Measurements from ENCODE around the gene GZMA.
"Not testable (repeated sequence)": the region's sequence is repeated elsewhere in the genome, so short reads cannot be mapped to it uniquely, and the experiment has no call there.

GZMA gene

GRCh38 chr5:55066277-55066676 lies 36.2 kb upstream of the GZMA start:
- DNase-seq (ENCODE audit: low read depth in 2 of 2) = no peak
- no peak for TF ChIP-seq CTCF (IDR thresholded peaks at IDR 0.05; ENCODE audit: low read depth, low read length)

GRCh38 chr5:55070968-55071367 lies 31.5 kb upstream of the GZMA start:
- no peak for TF ChIP-seq CTCF (IDR thresholded peaks at IDR 0.05; ENCODE audit: low read depth, low read length)
- no peak overlapping the region for H3K4me3 ChIP-seq (replicated peaks in 1 of 2; ENCODE audit: low read depth in 2 of 2, low read length in 2 of 2)
- DNase-seq (ENCODE audit: low read depth in 2 of 2) = no peak

More at GRCh38 chr5:55066277-55066676, 36.2 kb upstream of the GZMA start:
- no peak overlapping the region for H3K4me3 ChIP-seq (replicated peaks in 1 of 2; ENCODE audit: low read depth in 2 of 2, low read length in 2 of 2)

- DNase-seq (ENCODE audit: low read depth in 2 of 2) = no peak
- TF ChIP-seq CTCF (IDR thresholded peaks at IDR 0.05; ENCODE audit: low read depth, low read length) = no peak
These were observed 31.0 kb upstream of the GZMA start for GRCh38 chr5:55071413-55071812.

GRCh38 chr5:55072666-55073065 lies 29.8 kb upstream of the GZMA start:
- TF ChIP-seq CTCF (IDR thresholded peaks at IDR 0.05; ENCODE audit: low read depth, low read length) = no peak
- no peak for DNase-seq (ENCODE audit: low read depth in 2 of 2)

More at GRCh38 chr5:55071413-55071812, 31.0 kb upstream of the GZMA start:
- no peak overlapping the region for H3K4me3 ChIP-seq (replicated peaks in 1 of 2; ENCODE audit: low read depth in 2 of 2, low read length in 2 of 2)

GRCh38 chr5:55073211-55073610 lies 29.2 kb upstream of the GZMA start:
- no peak for TF ChIP-seq CTCF (IDR thresholded peaks at IDR 0.05; ENCODE audit: low read depth, low read length)
- no peak for DNase-seq (ENCODE audit: low read depth in 2 of 2)
- H3K4me3 ChIP-seq (replicated peaks in 1 of 2; ENCODE audit: low read depth in 2 of 2, low read length in 2 of 2) = no peak overlapping the region

More at GRCh38 chr5:55072666-55073065, 29.8 kb upstream of the GZMA start:
- H3K4me3 ChIP-seq (replicated peaks in 1 of 2; ENCODE audit: low read depth in 2 of 2, low read length in 2 of 2) = no peak overlapping the region

GRCh38 chr5:55081541-55081940 lies 20.9 kb upstream of the GZMA start:
- no peak for DNase-seq (ENCODE audit: low read depth in 2 of 2)
- TF ChIP-seq CTCF (IDR thresholded peaks at IDR 0.05; ENCODE audit: low read depth, low read length) = no peak
- H3K4me3 ChIP-seq (replicated peaks in 1 of 2; ENCODE audit: low read depth in 2 of 2, low read length in 2 of 2) = no peak overlapping the region

GRCh38 chr5:55089301-55089700 lies 13.1 kb upstream of the GZMA start:
- H3K4me3 ChIP-seq (replicated peaks in 1 of 2; ENCODE audit: low read depth in 2 of 2, low read length in 2 of 2); DNase-seq (ENCODE audit: low read depth in 2 of 2): not testable (repeated sequence)

- DNase-seq (ENCODE audit: low read depth in 2 of 2); H3K4me3 ChIP-seq (replicated peaks in 1 of 2; ENCODE audit: low read depth in 2 of 2, low read length in 2 of 2): not testable (repeated sequence)
These were observed 11.4 kb upstream of the GZMA start for GRCh38 chr5:55091011-55091410.
